Adrenal gland (tissue), 5 donors: Measurements from ENCODE around the gene ACOT12.

Source experiments
- POLR2A ChIP-seq, 2 donors: fragments of 450-650 bp; IDR thresholded peaks; one replicate each; pipeline ENCODE4 v1.6.1; 2017; ENCODE audit warnings: antibody characterized with exemption in 2 of 2, mild to moderate bottlenecking in 2 of 2, moderate library complexity in 1 of 2
- TF ChIP-seq, protein P1 (sequence below), 6 experiments: fragments of 450-650 bp in 4 of 6; fragments of 200-600 bp in 2 of 6; sonication (generic) in 1 of 6; IDR thresholded peaks; 1 replicate in 5 of 6; 2 replicates in 1 of 6; pipeline versions ENCODE4 v1.5.1 to v1.8.0; 2016 to 2021; ENCODE audit warnings: antibody characterized with exemption in 6 of 6, mild to moderate bottlenecking in 2 of 6, moderate library complexity in 1 of 6
- donor health status: DM: no; HTN: no; CAD: no.

DNA sequence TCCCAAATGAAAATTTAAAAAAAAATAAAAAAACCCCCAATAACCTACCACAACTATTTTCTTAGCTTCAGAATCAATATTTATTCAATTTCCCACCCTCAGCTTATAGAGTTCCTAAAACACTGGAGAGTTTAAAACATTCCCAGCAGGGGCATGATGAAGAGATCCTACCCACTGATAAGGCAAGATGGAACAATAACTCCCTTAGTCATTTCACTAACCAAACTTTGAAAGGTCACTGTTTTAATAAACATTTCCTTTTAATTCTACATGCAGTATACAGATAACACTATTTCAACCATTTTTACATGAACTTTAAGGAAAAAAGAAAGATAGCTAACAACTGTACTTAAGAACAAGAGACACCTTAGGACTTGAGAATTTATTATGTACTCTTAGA is 34.9 kb upstream of the ACOT12 start:
- TF ChIP-seq, protein P1, sequence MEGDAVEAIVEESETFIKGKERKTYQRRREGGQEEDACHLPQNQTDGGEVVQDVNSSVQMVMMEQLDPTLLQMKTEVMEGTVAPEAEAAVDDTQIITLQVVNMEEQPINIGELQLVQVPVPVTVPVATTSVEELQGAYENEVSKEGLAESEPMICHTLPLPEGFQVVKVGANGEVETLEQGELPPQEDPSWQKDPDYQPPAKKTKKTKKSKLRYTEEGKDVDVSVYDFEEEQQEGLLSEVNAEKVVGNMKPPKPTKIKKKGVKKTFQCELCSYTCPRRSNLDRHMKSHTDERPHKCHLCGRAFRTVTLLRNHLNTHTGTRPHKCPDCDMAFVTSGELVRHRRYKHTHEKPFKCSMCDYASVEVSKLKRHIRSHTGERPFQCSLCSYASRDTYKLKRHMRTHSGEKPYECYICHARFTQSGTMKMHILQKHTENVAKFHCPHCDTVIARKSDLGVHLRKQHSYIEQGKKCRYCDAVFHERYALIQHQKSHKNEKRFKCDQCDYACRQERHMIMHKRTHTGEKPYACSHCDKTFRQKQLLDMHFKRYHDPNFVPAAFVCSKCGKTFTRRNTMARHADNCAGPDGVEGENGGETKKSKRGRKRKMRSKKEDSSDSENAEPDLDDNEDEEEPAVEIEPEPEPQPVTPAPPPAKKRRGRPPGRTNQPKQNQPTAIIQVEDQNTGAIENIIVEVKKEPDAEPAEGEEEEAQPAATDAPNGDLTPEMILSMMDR (IDR thresholded peaks at IDR 0.05), result no peak
- no peak for TF ChIP-seq POLR2A (IDR thresholded peaks at IDR 0.05)
